NCI-H1930 (cell line): ENCODE measurements around the gene CDCA3.

ENCODE experiments used
- DNase-seq, 2 experiments: peaks; one replicate each; lab custom pipeline; 2025; lab: John Stamatoyannopoulos, UW

CDCA3 gene

DNA sequence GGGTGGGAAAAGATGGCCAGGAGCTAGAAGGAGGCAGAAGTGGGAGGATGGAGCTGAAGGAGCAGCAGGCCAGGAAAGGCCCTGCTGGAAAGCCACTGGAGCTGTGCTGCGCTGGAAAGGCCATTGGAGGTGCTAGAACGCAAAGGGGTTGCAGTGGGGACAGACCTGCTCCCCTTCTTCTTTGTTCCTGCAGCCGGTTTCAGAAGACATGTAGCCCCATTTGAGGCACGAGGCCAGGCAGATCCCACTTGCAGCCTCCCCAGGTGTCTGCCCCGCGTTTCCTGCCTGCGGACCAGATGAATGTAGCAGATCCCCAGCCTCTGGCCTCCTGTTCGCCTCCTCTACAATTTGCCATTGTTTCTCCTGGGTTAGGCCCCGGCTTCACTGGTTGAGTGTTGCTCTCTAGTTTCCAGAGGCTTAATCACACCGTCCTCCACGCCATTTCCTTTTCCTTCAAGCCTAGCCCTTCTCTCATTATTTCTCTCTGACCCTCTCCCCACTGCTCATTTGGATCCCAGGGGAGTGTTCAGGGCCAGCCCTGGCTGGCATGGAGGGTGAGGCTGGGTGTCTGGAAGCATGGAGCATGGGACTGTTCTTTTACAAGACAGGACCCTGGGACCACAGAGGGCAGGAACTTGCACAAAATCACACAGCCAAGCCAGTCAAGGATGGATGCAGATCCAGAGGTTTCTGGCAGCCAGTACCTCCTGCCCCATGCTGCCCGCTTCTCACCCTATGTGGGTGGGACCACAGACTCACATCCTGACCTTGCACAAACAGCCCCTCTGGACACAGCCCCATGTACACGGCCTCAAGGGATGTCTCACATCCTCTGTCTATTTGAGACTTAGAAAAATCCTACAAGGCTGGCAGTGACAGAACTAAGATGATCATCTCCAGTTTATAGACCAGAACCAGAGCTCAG, 31.7 kb downstream of the CDCA3 start:
- no peak for DNase-seq

- DNase-seq, result no peak
Measured at GRCh38 chr12:6818645-6819044, 32.4 kb downstream of the CDCA3 start.

- DNase-seq, result no peak
Measured at GRCh38 chr12:6818222-6818621, 32.9 kb downstream of the CDCA3 start.

GRCh38 chr12:6817662-6818157, 33.4 kb downstream of the CDCA3 start:
- no peak for DNase-seq

- DNase-seq, result no peak
Measured at GRCh38 chr12:6817098-6817497, 34.0 kb downstream of the CDCA3 start.

DNA sequence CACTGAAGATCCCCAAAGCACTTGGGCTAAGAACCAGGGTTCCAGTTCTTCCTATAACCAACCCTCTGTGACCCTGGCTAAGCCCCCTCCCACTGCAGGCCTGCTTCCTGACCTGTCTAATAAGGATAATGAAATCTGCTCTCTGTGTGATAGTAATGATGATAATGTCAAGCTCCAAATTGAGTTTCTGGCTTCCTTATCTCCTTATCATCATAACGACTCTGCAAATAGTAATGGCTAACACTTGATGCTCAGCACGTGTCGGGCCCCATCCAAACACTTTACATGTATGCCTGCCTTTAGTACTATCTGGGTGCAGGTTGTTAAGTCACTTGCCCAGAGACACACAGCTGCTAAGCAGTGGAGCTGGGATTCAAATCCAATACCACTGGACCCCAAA, 34.5 kb downstream of the CDCA3 start:
- no peak for DNase-seq

- no peak for DNase-seq
Measured at GRCh38 chr12:6813363-6813762, 37.7 kb downstream of the CDCA3 start.

DNA sequence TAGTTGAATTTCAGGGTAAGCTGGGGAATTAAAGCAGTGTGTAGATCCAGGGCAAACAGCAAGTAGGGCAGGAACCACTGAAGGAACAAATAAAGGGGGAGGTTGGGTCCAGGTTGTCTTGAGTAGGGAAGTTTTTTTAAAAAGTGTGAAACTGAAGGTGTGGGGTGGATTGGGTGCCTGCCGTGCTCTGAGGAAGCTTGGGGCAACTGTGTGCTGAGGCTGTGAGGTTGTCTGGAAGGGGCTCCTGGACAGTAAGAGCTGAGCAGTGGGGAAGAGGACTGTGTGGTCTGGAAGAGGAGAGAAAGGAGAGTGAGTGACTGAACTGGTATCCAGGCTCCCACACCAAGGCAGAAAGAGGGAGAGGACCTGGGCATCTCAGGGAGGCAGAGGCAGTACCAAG, 40.3 kb downstream of the CDCA3 start:
- DNase-seq, result no peak

DNA sequence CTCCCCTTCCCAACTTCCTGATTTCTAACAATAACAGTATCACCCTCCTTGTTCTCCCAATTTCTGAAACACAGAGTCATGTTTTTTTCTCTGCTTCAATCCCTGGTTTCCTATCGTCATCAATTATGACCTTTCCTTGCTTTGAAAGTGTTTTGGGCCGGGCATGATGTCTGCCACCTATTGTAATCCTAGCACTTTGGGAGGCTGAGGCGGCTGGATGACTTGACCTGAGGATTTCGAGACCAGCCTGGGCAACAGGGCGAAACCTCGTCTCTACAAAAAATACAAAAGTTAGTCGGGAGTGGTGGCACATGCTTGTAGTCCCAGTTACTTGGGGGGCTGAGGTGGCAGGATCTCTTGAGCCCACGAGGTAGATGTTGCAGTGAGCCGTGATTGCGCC, 42.0 kb downstream of the CDCA3 start:
- no peak for DNase-seq

GRCh38 chr12:6807170-6807569, 43.9 kb downstream of the CDCA3 start:
- no peak for DNase-seq

GRCh38 chr12:6799147-6799546, 51.9 kb downstream of the CDCA3 start:
- DNase-seq, result no peak
